ENCODE measurements around the gene MAPK10. TPM values are rescaled to one million over a fixed set of nuclear protein-coding genes. Genes with fewer than 3 reads are reported as not detected.

The MAPK10 gene
- total RNA-seq, 1 donor from 2014 or later = 8.9 TPM

DNA sequence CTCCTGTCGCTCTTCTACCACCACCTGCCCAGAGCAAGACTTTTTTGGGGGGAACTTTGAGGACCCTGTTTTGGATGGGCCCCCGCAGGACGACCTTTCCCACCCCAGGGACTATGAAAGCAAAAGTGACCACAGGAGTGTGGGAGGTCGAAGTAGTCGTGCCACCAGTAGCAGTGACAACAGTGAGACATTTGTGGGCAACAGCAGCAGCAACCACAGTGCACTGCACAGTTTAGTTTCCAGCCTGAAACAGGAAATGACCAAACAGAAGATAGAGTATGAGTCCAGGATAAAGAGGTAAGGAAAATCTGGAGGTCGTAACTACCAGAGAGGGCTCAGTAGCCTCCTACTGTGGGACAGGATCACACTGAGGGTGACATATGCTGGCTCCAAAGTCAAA, 364.5 kb downstream of the MAPK10 start:
- H3K36me3 ChIP-seq (ENCODE audit: control insufficient read depth in 3 of 3, insufficient read depth in 3 of 3, low read length in 3 of 3) = peaks cover 8 to 17% (median 11%) of the 10 kb centered on the region in 3 donors
- no peak overlapping the region for H3K4me3 ChIP-seq (ENCODE audit: low read length in 3 of 3)
- H3K27ac ChIP-seq (ENCODE audit: low read depth, low read length) = no peak overlapping the region
- H3K9ac ChIP-seq (ENCODE audit: low read depth in 1 of 3, low read length in 3 of 3) = no peak overlapping the region
- H3K4me1 ChIP-seq (ENCODE audit: control insufficient read depth in 3 of 3, insufficient read depth in 3 of 3, low read length in 3 of 3) = no peaks in the 10 kb centered on the region
- no peaks in the 10 kb centered on the region for H3K27me3 ChIP-seq (ENCODE audit: control insufficient read depth in 3 of 3, insufficient read depth in 3 of 3, low read length in 3 of 3)
- no peaks in the 10 kb centered on the region for H3K9me3 ChIP-seq (ENCODE audit: control insufficient read depth in 3 of 3, low read length in 3 of 3)

GRCh38 chr4:85994576-85994975, 365.3 kb downstream of the MAPK10 start:
- H3K27me3 ChIP-seq (ENCODE audit: control insufficient read depth in 3 of 3, insufficient read depth in 3 of 3, low read length in 3 of 3) = no peaks in the 10 kb centered on the region
- no peaks in the 10 kb centered on the region for H3K9me3 ChIP-seq (ENCODE audit: control insufficient read depth in 3 of 3, low read length in 3 of 3)
- H3K4me1 ChIP-seq (ENCODE audit: control insufficient read depth in 3 of 3, insufficient read depth in 3 of 3, low read length in 3 of 3) = no peaks in the 10 kb centered on the region
- H3K9ac ChIP-seq (ENCODE audit: low read depth in 1 of 3, low read length in 3 of 3) = no peak overlapping the region
- H3K36me3 ChIP-seq (ENCODE audit: control insufficient read depth in 3 of 3, insufficient read depth in 3 of 3, low read length in 3 of 3) = peaks cover 8 to 17% (median 11%) of the 10 kb centered on the region in 3 donors
- H3K27ac ChIP-seq (ENCODE audit: low read depth, low read length) = no peak overlapping the region
- no peak overlapping the region for H3K4me3 ChIP-seq (ENCODE audit: low read length in 3 of 3)

DNA sequence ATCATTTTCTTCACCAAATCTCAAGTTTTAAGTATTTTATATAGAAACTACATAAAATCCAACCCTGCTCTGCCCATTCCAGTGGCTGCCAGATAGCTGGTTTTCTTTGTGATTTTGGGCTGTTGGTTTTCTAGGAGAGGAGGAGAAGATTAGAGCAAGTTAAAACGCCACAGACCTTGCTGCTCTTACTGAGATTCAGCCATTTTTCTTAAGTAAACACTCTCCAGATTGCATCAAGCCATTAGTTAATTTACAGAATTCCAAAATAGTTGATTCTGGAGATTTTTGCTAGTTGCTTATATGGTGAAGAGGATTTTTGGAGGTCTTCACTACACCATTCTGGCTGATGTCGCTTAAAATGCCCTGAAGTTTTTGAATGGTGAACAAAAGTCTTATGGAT, 366.2 kb downstream of the MAPK10 start:
- Histone ChIP-seq H3K36me3 (ENCODE audit: control insufficient read depth in 3 of 3, insufficient read depth in 3 of 3, low read length in 3 of 3) (peaks cover 8 to 17% (median 11%) of the 10 kb centered on the region in 3 donors), H3K4me3 (ENCODE audit: low read length in 3 of 3) (no peak overlapping the region), H3K27ac (ENCODE audit: low read depth, low read length) (no peak overlapping the region), H3K9me3 (ENCODE audit: control insufficient read depth in 3 of 3, low read length in 3 of 3) (no peaks in the 10 kb centered on the region), H3K4me1 (ENCODE audit: control insufficient read depth in 3 of 3, insufficient read depth in 3 of 3, low read length in 3 of 3) (no peaks in the 10 kb centered on the region), H3K27me3 (ENCODE audit: control insufficient read depth in 3 of 3, insufficient read depth in 3 of 3, low read length in 3 of 3) (no peaks in the 10 kb centered on the region), H3K9ac (ENCODE audit: low read depth in 1 of 3, low read length in 3 of 3) (no peak overlapping the region)

DNA sequence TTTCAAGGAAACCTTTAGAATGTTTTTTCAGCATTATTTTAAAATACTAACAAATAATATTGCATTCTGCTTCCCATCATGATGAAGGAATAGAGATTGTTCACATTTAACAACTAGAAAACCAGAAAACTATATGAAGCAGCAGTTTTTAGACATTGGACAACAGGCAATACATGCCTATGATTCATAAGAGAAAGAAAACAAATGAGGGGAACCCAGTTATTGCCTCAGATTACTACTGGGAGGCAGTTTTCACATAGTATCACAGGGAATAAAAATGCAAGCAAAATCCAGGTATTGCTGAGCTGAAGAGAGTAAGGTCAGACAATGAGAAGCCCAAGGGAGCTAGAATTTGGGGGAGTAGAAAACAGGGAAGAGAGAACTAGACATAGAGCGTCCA, 373.6 kb downstream of the MAPK10 start:
- H3K27me3 ChIP-seq (ENCODE audit: control insufficient read depth in 3 of 3, insufficient read depth in 3 of 3, low read length in 3 of 3) = no peaks in the 10 kb centered on the region
- H3K36me3 ChIP-seq (ENCODE audit: control insufficient read depth in 3 of 3, insufficient read depth in 3 of 3, low read length in 3 of 3) = peaks cover 0 to 2% (median 0%) of the 10 kb centered on the region in 3 donors
- H3K9ac ChIP-seq (ENCODE audit: low read depth in 1 of 3, low read length in 3 of 3) = no peak overlapping the region
- no peaks in the 10 kb centered on the region for H3K9me3 ChIP-seq (ENCODE audit: control insufficient read depth in 3 of 3, low read length in 3 of 3)
- H3K4me3 ChIP-seq (ENCODE audit: low read length in 3 of 3) = no peak overlapping the region
- H3K4me1 ChIP-seq (ENCODE audit: control insufficient read depth in 3 of 3, insufficient read depth in 3 of 3, low read length in 3 of 3) = no peaks in the 10 kb centered on the region
- no peak overlapping the region for H3K27ac ChIP-seq (ENCODE audit: low read depth, low read length)

- H3K4me1 ChIP-seq (ENCODE audit: control insufficient read depth in 3 of 3, insufficient read depth in 3 of 3, low read length in 3 of 3) = no peaks in the 10 kb centered on the region
- no peak overlapping the region for H3K27ac ChIP-seq (ENCODE audit: low read depth, low read length)
- no peak overlapping the region for H3K4me3 ChIP-seq (ENCODE audit: low read length in 3 of 3)
- peaks cover 0 to 2% (median 0%) of the 10 kb centered on the region in 3 donors for H3K36me3 ChIP-seq (ENCODE audit: control insufficient read depth in 3 of 3, insufficient read depth in 3 of 3, low read length in 3 of 3)
- no peaks in the 10 kb centered on the region for H3K9me3 ChIP-seq (ENCODE audit: control insufficient read depth in 3 of 3, low read length in 3 of 3)
- no peak overlapping the region for H3K9ac ChIP-seq (ENCODE audit: low read depth in 1 of 3, low read length in 3 of 3)
- H3K27me3 ChIP-seq (ENCODE audit: control insufficient read depth in 3 of 3, insufficient read depth in 3 of 3, low read length in 3 of 3) = no peaks in the 10 kb centered on the region
These were observed 380.6 kb downstream of the MAPK10 start for GRCh38 chr4:85979276-85979675.

- Histone ChIP-seq H3K4me3 (ENCODE audit: low read length in 3 of 3) (no peak overlapping the region), H3K36me3 (ENCODE audit: control insufficient read depth in 3 of 3, insufficient read depth in 3 of 3, low read length in 3 of 3) (no peaks in the 10 kb centered on the region), H3K27ac (ENCODE audit: low read depth, low read length) (no peak overlapping the region), H3K27me3 (ENCODE audit: control insufficient read depth in 3 of 3, insufficient read depth in 3 of 3, low read length in 3 of 3) (no peaks in the 10 kb centered on the region), H3K9me3 (ENCODE audit: control insufficient read depth in 3 of 3, low read length in 3 of 3) (no peaks in the 10 kb centered on the region), H3K4me1 (ENCODE audit: control insufficient read depth in 3 of 3, insufficient read depth in 3 of 3, low read length in 3 of 3) (peaks cover 0 to 13% (median 0%) of the 10 kb centered on the region in 3 donors), H3K9ac (ENCODE audit: low read depth in 1 of 3, low read length in 3 of 3) (no peak overlapping the region)
These were observed 389.3 kb downstream of the MAPK10 start for GRCh38 chr4:85970535-85970934.

DNA sequence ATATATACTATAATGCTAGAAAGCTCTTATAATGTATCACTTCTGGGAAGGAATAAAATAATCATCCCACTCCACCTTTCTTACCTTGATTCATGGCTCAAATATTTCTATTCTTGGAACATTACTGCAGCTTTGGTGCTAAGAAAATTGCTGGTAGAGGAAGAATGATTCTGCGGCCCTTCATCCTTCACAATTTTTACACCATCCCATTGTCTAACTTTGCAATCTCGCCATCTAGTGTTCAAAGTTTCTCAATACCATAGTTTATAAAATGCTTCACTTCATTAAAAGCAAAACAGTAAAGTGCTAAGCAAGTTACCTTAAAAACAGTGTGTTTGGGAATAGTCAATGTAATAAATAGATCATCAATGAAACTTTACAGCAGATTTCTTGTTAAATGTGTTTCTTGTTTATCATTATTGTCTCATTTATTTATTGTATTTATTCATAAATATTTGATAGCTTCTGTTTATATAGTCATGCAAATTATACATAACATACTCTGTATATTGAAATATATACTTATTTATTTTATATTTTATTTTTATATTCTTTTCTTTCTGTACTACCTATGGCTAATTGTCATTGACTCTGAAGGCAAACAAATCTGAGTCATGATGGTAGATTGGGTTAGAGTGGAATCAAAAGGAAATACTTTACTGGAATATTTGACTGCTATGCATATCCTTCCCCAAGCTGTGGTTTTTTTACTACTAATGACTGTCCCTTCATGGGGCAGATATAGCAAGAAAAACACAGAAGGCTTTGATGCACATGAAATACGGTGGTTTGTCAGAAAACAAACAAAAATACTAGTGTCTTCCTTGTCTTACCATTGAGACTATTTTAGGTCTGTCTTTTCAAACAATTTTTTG, 390.7 kb downstream of the MAPK10 start:
- Histone ChIP-seq H3K4me3 (ENCODE audit: low read length in 3 of 3) (no peak overlapping the region), H3K9me3 (ENCODE audit: control insufficient read depth in 3 of 3, low read length in 3 of 3) (no peaks in the 10 kb centered on the region), H3K4me1 (ENCODE audit: control insufficient read depth in 3 of 3, insufficient read depth in 3 of 3, low read length in 3 of 3) (peaks cover 0 to 13% (median 0%) of the 10 kb centered on the region in 3 donors), H3K27ac (ENCODE audit: low read depth, low read length) (no peak overlapping the region), H3K27me3 (ENCODE audit: control insufficient read depth in 3 of 3, insufficient read depth in 3 of 3, low read length in 3 of 3) (no peaks in the 10 kb centered on the region), H3K36me3 (ENCODE audit: control insufficient read depth in 3 of 3, insufficient read depth in 3 of 3, low read length in 3 of 3) (no peaks in the 10 kb centered on the region), H3K9ac (ENCODE audit: low read depth in 1 of 3, low read length in 3 of 3) (no peak overlapping the region)

DNA sequence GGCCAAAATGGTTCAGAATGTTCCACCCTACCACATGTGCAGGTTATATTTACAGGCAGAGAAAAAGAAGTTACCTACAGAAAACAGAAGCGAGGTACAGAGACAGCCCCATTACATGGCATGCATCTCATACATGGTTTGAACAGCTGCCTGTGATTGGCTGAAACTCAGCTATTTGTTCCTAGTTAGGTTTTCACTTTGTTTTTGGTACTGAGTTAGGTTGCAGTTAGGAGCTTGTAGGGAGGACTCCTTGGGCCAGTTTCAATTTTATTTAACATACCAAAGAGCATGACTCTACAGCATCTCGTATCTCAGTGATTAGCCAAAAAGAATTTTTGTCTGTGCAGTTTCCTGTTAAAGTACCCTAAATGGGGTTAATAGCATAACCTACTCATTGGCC, 392.0 kb downstream of the MAPK10 start:
- Histone ChIP-seq H3K27me3 (ENCODE audit: control insufficient read depth in 3 of 3, insufficient read depth in 3 of 3, low read length in 3 of 3) (no peaks in the 10 kb centered on the region), H3K36me3 (ENCODE audit: control insufficient read depth in 3 of 3, insufficient read depth in 3 of 3, low read length in 3 of 3) (no peaks in the 10 kb centered on the region), H3K9me3 (ENCODE audit: control insufficient read depth in 3 of 3, low read length in 3 of 3) (no peaks in the 10 kb centered on the region), H3K4me1 (ENCODE audit: control insufficient read depth in 3 of 3, insufficient read depth in 3 of 3, low read length in 3 of 3) (peaks cover 0 to 13% (median 0%) of the 10 kb centered on the region in 3 donors), H3K9ac (ENCODE audit: low read depth in 1 of 3, low read length in 3 of 3) (no peak overlapping the region), H3K27ac (ENCODE audit: low read depth, low read length) (no peak overlapping the region), H3K4me3 (ENCODE audit: low read length in 3 of 3) (no peak overlapping the region)

- Histone ChIP-seq H3K27me3 (ENCODE audit: control insufficient read depth in 3 of 3, insufficient read depth in 3 of 3, low read length in 3 of 3) (no peaks in the 10 kb centered on the region), H3K36me3 (ENCODE audit: control insufficient read depth in 3 of 3, insufficient read depth in 3 of 3, low read length in 3 of 3) (no peaks in the 10 kb centered on the region), H3K9me3 (ENCODE audit: control insufficient read depth in 3 of 3, low read length in 3 of 3) (no peaks in the 10 kb centered on the region), H3K9ac (ENCODE audit: low read depth in 1 of 3, low read length in 3 of 3) (no peak overlapping the region), H3K4me3 (ENCODE audit: low read length in 3 of 3) (no peak overlapping the region), H3K27ac (ENCODE audit: low read depth, low read length) (peak overlapping the region; percentile 11), H3K4me1 (ENCODE audit: control insufficient read depth in 3 of 3, insufficient read depth in 3 of 3, low read length in 3 of 3) (peaks cover 0 to 13% (median 0%) of the 10 kb centered on the region in 3 donors)
These were observed 393.5 kb downstream of the MAPK10 start for GRCh38 chr4:85966373-85966772.

DNA sequence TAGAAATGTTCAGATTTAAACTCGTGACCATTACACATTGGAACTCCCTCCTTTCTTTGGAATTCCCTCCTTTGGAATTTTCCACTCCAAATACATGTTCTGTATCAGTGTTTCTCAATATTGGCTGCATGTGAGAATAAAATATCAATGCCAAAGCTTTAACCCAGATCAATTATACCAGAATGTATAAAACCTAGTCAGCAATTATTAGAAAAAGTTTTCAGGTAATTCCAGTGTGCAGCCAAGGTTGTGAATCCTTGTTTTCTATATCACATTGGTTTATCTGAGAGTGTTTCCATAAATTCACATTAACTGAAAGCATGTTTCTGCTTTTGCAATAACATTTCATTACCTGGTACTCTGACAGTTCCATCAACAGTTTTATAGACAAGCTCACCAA, 394.3 kb downstream of the MAPK10 start:
- no peak overlapping the region for H3K27ac ChIP-seq (ENCODE audit: low read depth, low read length)

More for the DNA sequence above, 394.3 kb downstream of the MAPK10 start:
- H3K27me3 ChIP-seq (ENCODE audit: control insufficient read depth in 3 of 3, insufficient read depth in 3 of 3, low read length in 3 of 3) = no peaks in the 10 kb centered on the region
- peaks cover 0 to 13% (median 0%) of the 10 kb centered on the region in 3 donors for H3K4me1 ChIP-seq (ENCODE audit: control insufficient read depth in 3 of 3, insufficient read depth in 3 of 3, low read length in 3 of 3)
- H3K36me3 ChIP-seq (ENCODE audit: control insufficient read depth in 3 of 3, insufficient read depth in 3 of 3, low read length in 3 of 3) = no peaks in the 10 kb centered on the region
- H3K9me3 ChIP-seq (ENCODE audit: control insufficient read depth in 3 of 3, low read length in 3 of 3) = no peaks in the 10 kb centered on the region
- H3K9ac ChIP-seq (ENCODE audit: low read depth in 1 of 3, low read length in 3 of 3) = no peak overlapping the region
- no peak overlapping the region for H3K4me3 ChIP-seq (ENCODE audit: low read length in 3 of 3)
